Fibroblast of upper back skin (primary cell): ENCODE measurements around the gene KAT14.
"Not testable (repeated sequence)": the region's sequence is repeated elsewhere in the genome, so short reads cannot be mapped to it uniquely, and the experiment has no call there.

Experiments used
- DNase-seq: peaks from one replicate; pipeline ENCODE4 v3.0.0-alpha.2; 2013

Gene KAT14, protein sequence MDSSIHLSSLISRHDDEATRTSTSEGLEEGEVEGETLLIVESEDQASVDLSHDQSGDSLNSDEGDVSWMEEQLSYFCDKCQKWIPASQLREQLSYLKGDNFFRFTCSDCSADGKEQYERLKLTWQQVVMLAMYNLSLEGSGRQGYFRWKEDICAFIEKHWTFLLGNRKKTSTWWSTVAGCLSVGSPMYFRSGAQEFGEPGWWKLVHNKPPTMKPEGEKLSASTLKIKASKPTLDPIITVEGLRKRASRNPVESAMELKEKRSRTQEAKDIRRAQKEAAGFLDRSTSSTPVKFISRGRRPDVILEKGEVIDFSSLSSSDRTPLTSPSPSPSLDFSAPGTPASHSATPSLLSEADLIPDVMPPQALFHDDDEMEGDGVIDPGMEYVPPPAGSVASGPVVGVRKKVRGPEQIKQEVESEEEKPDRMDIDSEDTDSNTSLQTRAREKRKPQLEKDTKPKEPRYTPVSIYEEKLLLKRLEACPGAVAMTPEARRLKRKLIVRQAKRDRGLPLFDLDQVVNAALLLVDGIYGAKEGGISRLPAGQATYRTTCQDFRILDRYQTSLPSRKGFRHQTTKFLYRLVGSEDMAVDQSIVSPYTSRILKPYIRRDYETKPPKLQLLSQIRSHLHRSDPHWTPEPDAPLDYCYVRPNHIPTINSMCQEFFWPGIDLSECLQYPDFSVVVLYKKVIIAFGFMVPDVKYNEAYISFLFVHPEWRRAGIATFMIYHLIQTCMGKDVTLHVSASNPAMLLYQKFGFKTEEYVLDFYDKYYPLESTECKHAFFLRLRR

DNA sequence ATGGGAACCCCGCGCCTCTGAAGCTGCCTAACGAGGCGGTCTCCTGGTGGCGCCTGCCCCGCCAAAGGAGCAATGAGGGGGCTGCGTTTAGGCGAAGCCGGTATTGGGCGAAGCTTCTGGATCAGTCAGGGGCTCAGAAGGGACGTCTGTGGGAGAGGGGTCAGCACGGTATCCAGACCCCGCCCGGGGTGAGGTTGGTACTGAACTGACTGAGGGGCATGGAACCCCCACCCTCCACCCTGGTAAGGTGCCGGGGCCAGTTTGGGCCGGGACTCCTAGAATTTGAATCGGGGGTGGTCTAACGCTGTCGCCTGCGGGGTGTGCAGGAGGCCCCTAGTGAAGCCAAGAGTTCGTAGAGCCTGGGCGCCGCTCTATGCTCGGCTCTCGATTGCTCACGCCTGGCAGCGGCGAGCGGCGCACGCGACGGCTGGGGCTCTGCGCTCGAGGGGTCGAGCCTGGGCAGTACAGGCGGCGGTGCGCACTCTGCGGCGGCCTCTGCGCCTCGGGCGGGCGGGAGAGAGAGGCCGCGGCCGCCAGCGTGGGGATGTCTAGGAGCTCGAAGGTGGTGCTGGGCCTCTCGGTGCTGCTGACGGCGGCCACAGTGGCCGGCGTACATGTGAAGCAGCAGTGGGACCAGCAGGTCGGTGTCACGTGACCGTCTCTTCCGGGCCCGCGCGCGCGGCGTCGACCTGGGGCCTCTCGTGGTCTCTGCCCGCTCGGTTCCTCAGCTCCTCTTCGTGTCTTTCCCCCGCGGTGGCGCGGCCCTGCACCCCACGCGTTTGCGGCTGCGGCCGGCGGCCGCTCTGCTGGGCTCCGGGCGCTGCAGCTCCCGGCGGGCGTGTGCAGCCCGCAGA lies at the start of gene KAT14, which contains the start of gene PET117:
KAT14 (plus strand) TSS at position 452 of the 854 bp plus-strand sequence. CDS start 4,798 bp downstream, outside the sequence.
PET117 (plus strand) TSS at position 452 of the 854 bp plus-strand sequence; CDS start at position 545, 93 bp downstream.
- DNase-seq: peak; percentile 90

DNA sequence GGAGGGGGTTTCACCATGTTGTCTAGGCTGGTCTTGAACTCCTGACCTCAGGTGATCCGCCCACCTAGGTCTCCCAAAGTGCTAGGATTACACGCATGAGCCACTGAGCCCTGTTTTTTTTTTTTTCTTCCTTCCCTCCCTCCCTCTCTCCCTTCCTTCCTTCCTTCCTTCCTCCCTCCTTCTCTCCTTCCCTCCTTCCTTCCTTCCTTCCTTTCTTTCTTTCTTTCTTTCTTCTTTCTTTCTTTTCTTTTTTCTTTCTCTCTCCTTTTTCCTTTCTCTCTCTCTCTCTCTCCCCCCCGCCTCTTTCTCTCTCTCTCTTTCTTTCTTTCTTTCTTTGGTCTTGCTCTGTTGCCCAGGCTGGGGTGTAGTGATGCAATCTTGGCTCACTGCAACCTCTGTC lies 49.4 kb upstream of the KAT14 start:
- DNase-seq: not testable (repeated sequence)

DNA sequence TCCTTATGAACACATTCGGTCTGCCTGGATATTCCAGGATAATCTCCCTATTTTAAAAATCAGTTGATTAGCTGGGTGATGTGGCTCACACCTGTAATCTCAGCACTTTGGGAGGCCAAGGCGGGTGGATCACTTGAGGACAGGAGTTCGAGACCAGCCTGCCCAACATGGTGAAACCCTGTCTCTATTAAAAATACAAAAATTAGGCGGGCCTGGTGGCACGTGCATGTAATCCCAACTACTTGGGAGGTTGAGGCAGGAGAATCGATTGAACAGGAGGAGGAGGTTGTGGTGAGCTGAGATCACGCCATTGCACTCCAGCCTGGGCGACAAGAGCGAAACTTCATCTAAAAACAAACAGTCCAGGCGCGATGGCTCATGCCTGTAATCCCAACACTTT lies 48.8 kb upstream of the KAT14 start:
- DNase-seq: not testable (repeated sequence)

DNA sequence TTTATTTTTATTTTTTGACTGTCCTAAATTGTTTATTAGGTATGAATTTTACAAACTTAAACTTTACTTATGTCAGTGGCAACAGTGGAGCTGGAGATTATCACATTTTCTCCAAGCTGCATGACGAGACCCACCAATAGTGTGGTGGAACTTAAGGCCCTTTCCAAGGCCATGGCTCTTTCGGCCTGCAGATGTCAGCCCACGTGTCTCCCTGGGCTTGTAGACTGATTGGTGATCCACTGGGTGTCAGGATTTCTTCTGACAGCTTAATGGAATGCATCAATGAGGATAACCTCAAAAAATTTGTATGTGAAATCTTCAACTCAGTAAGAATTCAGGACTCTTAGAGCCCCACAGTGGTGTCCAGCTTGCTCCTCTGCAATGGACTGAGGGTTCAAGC lies 47.6 kb upstream of the KAT14 start:
- no peak for DNase-seq

DNA sequence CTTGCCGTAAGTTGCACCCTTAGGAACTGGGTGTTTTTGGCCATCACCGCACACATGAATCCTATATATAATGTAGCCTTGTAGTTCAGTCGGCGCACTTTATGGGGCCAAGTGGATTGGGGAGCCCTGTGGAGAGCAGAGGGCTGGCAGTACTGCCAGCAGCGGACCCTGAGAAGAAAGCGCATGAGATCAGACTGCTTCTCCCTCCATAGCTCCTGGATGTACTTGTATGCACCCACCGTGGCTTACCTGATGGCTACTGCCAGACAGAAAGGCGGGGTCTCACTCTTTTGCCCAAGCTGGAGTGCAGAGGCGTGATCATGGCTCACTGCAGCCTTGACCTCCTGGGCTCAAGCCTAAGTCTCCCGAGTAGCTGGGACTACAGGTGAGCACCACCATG lies 47.2 kb upstream of the KAT14 start:
- no peak for DNase-seq

DNA sequence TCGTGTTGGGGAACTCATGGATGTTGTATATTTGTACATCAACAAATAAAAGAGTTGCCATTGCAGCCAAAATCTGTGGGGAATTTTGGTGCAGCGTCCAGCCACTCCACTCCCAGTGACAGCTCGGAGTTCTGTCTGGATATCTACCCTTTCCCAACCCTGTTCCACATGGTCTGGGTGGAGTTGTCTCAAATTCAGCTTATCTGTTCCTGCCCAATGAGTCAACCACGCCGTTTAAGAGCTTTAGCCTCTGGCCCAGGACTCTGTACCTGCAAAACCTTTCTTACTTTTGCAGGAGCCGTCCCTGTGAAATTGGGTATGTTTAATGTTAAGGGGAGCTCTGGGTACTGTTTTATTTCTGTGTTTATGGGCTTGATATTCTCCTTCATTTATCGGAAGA lies 46.0 kb upstream of the KAT14 start:
- DNase-seq: no peak

DNA sequence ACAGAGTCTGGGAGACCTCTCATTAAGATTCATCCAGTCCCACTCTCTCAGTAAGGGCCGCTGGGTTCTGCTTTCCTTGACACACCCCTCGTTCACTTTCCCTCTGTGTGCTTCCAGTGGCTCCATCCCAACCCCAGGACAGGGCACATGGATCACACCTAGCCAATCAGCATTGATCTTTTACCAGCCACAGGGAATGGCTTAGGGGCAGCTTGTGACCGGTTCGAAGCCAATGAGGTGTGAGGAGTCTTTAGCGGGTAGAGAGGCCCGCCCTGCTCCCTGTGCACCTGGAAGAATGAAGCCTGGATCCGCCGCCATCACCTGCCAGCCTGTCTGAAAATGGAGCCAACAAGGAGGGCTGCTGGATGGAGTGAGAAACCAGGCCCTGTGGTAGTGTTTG lies 44.8 kb upstream of the KAT14 start:
- no peak for DNase-seq

DNA sequence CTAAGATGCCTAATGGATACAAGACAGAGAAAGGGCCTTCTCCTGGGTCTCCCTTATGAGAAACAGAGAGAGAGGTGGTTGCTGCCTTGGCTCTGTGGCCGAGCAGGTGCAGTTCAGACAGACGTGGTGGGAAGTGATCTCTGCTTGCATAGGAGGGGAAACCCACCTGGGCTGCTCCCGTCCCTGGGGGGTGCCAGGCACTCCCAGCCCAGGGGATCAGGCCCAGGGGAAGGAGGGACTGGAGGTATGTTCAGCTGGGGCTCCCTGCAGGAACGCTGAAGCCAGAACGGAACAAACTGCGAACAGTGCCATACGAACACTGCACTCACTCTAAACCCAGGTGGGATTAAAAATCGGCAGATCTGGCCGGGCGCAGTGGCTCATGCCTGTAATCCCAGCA lies 44.3 kb upstream of the KAT14 start:
- no peak for DNase-seq

DNA sequence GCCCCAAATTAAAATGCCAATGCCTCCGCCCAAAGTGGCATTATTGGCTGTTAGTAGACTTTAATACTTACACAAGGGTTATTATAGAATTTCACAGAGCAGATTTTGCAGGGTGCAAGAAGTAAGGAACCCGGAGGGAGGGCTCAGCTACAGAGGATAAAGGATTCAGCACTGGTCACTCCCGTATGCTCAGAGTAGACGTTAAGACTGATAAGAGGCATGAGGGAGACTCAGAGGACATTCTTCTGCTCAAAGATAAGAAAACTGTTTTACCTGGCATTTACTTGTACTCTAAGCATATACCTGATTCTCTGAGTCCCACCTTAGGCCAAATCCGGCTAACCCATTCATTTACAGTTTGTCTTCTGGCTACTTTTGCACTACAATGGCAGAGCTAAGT lies 43.5 kb upstream of the KAT14 start:
- DNase-seq: no peak

DNA sequence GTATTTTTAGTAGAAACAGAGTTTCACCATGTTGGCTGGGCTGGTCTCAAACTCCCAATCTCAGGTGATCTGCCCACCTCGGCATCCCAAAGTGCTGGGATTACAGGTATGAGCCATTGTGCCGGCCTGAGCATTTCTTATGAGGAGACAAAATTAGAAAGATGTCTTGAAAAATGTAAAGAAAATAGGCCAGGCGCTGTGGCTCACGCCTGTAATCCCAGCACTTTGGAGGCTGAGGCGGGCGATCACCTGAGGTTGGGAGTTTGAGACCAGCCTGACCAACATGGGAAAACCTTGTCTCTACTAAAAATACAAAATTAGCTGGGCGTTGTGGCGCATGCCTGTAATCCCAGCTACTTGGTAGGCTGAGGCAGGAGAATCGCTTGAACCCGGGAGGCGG lies 37.1 kb upstream of the KAT14 start:
- DNase-seq: not testable (repeated sequence)

DNA sequence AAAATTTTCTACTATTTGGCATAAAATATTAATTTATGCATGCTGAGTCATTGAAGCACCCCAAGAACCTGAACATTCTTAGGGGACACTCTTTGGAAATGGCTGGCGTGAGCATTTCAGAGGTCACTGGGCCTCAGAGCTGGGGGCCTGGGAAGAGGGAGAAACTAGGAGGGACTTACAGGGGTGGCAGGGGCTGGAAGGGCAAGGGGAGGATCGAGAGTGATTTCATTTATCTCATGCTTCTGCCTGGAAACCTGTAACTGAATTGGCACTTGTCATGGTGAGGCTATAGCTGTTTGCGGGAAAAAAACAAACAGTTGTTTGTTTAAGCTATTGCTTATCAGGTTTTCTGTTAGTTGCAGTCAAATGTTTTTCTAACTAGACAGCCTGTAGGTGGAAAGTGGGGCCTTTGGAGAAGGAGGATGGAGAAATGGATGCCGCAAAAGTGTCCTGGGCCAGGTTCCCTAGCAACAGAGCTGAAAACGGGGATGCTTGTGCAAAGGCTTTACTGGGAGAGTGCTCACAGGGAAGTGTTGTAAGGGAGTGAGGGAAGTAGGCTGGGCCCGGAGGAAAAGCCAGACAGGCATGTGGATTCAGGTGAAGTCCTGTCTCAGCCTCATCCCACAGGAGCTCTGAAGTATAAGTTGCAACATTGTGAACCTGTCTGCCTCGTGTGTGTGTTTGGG lies 36.4 kb upstream of the KAT14 start:
- DNase-seq: no peak

DNA sequence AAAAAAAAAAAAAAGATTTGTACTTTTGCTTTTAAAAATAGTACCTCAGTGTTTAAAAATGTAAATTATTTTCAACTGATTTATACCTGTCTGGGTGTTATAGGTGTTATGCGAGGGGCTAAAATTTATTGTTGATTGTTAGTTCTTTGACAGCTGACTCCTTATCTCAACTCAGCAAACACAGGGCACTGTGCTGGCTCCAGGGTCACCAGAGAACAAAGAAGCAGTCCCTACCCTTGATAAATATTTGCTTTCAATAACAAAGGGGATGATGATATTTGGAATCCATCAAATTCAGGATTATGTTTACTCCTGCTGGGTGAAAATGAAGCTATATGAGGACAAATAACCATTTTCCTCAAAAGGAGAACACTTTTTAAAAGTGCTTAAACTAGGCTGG lies 34.2 kb upstream of the KAT14 start:
- no peak for DNase-seq

DNA sequence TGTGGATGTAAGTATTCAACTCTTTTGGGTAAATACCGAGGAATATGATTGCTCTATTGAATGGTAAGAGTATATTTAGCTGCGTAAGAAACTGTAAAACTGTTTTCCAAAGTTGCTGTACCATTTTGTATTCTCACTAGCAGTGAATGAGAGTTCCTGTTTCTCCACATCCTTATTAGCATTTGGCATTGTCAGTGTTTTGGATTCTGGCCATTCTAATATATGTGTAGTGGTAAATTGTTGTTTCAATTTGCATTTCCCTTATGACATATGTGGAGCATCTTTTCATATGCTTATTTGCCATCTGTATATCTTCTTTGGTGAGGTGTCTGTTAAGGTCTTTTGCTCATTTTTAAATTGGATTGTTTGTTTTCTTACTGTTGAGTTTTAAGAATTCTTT lies 29.3 kb upstream of the KAT14 start:
- no peak for DNase-seq

DNA sequence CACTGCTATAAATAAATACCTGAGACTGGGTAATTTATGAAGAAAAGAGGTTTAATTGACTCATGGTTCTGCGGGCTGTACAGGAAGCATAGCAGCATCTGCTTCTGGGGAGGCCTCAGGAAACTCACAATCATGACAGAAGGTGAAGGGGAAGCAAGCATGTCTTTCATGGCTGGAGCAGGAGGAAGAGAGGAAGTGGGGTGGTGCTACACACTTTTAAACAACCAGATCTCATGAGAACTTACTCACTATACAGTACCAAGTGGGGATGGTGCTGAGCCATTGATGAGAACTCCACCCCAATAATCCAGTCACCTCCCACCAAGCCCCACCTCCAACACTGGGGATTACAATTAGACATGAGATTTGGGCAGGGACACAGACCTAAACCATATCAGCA lies 9.1 kb upstream of the KAT14 start:
- not testable (repeated sequence) for DNase-seq

DNA sequence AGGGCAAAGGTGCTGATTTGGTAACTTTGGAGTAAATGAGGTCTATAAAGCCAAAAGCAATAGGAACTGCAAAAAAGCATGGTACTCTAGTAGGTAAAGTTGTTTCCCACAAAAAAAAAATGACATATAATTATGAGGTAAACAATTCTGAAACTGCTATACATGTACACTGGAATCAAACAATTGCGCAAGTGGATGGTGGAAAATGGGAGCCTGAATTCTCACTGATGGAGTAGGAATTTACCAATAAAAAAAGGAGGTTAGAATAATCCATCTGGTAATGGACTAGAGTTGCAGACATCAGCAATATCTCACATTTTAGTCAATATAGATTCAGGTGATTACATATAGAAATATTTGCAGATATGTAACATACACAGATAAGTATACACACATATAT lies 5.0 kb upstream of the KAT14 start:
- DNase-seq: no peak

DNA sequence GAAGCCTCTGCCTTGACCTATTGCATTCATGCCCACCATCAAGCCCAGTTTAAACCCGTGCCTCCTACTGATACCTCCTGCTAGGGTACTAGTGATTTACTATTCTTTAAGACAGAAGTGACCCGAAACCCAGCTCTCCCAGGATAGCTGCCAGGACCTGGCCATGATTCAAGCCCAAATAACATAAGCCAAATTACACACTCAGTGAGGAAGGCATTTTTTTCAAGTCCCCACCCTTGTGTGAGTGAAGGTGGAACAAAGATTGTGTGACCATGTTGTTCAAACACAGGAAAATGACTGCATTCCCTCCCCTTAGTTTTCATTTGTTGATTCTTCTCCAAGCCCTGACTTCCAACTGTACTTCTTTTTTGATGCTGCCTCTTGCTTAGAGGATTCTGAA lies 3.7 kb upstream of the KAT14 start:
- no peak for DNase-seq

DNA sequence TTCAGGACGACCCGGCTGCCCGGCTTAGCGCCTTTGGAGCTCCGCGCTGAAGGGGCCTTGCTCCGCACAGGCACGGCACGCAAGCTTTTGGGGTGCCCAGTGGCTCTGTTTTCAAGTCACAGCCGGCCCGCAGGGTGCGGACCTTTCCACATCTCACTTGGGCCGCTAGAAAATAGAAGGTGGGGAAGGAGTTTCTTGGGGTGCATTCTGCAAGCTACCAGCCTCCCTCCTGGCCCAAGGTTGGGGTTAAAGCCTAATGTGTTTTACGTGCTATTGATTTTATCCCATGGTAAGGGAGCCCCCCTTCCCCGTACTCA lies 561 bp downstream of the KAT14 start:
- DNase-seq: no peak

DNA sequence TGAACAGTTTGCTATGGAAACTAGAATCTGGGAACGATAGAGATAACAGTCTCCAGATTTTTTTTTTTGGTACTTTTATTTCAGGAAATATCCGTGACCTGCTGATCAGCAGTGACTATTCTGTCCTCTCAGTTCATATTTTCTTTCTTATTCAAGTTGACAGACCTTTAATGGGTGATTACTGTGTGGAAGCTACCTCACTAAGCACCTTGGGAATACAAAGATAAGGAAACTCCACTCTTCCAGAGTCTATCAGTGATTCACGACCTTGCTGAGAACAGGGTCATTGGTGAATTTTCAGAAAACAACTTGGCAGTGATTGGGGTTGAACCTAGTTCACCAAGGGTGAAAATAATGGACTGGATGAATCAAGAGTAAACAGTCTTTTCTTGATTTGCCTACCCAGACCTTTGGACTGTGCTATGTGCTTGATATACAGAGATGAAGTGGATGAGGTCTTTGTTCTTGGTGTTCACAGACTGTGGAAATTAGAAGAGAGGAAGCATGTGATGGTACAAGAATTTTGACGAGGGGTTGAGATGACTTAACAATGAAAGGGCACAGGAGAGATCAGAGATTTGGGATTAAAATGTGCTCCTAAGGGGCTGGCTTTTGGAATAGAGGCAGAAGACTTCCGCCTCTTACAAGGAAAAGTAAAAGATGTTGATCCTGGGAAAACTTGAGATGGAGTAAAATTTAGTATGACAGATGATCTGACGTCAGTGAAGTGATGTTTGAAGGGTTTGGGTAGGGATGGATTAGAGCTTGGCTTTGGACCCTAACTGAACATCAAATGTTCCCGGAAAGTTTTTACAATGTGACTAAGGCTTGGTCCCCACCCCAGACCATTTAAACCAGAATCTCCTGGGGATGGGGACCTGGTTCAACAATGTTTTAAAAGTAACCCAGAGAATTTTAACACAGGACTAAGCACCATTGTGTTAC lies 1.2 kb downstream of the KAT14 start:
- DNase-seq: no peak

DNA sequence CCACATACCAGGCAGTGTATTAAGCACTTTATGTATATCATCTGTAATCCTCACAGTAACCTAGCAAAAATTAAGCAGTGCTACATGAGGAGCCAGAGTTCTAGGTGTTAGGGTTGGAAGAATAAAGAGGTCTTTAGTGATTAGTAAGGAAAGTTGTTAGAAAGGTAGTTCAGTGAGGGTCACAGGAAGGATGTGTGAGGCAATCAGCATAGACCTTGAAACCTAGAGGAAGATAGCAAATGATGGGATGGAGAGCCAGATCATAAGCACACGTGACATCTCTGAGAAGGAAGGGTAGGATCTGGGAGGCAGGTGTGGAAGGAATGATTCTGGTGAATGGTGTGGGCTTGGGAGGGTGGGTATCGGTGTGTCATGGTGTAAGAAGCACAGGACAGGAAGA lies 2.2 kb downstream of the KAT14 start:
- no peak for DNase-seq

DNA sequence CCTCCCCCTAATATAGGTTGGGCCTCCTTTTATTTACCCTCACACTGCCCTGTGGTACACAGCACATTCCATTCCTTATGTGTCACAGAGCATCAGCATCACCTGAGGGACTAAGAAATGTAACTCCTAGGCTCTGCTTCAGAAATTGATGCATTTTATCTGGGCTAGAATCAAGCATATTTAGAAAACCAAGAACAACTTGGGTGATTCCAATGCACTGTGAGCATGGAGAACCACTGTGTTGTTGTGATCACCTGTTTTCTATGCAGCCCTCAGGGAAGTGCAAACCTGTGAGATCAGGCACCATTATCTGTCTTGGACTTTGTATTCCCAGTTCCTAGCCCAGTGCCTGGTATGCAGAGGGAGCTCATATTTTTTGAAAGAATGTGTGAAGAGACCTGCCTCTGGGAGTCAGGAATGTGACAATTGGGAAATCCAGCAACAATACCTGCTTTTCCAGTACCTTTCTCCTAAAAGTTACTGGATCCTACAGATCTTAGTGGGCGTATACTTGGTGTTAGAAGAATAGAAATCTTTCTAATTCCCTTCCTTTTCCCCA lies 7.0 kb downstream of the KAT14 start:
- no peak for DNase-seq

DNA sequence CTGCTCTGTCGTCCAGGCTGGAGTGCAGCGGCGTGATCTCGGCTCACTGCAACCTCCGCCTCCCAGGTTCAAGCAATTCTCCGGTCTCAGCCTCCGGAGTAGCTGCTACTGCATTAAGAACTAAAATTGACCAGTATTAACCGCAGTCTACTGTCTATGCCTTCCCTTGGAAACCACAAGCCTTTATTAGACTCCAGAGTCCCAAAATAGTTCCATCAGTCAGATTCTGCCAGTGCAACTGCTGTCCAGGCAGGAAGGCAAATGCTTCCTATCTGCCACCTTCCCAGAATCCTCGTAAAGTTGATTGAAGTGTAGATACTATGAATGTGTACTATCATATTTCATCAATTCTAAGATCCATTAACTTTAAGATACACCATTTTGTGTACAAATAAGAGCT lies 16.7 kb downstream of the KAT14 start:
- DNase-seq: no peak
